HepG2 (cell line): ENCODE measurements around the gene KATNAL1. TPM values are rescaled to one million over a fixed set of nuclear protein-coding genes. Genes with fewer than 3 reads are reported as not detected.
A peak's percentile ranks its signal among the peaks of the same experiment; 100 is the strongest.

ENCODE experiments used
- AGO1 ChIP-seq: fragments of 200-400 bp; formaldehyde crosslinking; IDR thresholded peaks from 2 replicates; pipeline ENCODE4 v1.6.1; 2017; ENCODE audit warnings: mild to moderate bottlenecking, low read depth, low read length, moderate library complexity; ENCODE audit not compliant: poor library complexity, severe bottlenecking
- ASH2L ChIP-seq: fragments of 300-600, 200-600 bp; sonication (generic); IDR thresholded peaks from 2 replicates; pipeline ENCODE4 v1.7.0; 2017; ENCODE audit warnings: low read depth, mild to moderate bottlenecking, moderate library complexity, mixed read lengths, low read length; ENCODE audit not compliant: insufficient read length
- BRD4 ChIP-seq: sonication (generic); formaldehyde crosslinking; IDR thresholded peaks from 2 replicates; pipeline ENCODE4 v1.4.0; 2020; ENCODE audit warnings: missing genetic modification reagents
- CBX5 ChIP-seq: sonication (generic); formaldehyde crosslinking; IDR thresholded peaks from 2 replicates; pipeline ENCODE4 v1.4.0; 2020; ENCODE audit warnings: missing genetic modification reagents, borderline replicate concordance
- CREM ChIP-seq, 2 experiments: sonication (generic) in 1 of 2; formaldehyde crosslinking in 1 of 2; IDR thresholded peaks; 2 replicates each; pipeline versions ENCODE4 v1.4.0 to v1.6.1; 2016 to 2020; ENCODE audit warnings: antibody characterized with exemption in 1 of 2, mild to moderate bottlenecking in 1 of 2, missing genetic modification reagents in 1 of 2
- GATA4 ChIP-seq: sonication (generic); IDR thresholded peaks from 2 replicates; pipeline ENCODE4 v1.6.1; 2016; ENCODE audit warnings: antibody characterized with exemption, low read depth, borderline replicate concordance
- KLF15 ChIP-seq: sonication (generic); formaldehyde crosslinking; IDR thresholded peaks from 2 replicates; pipeline ENCODE4 v1.8.1; 2023; ENCODE audit warnings: borderline replicate concordance, mild to moderate bottlenecking, inconsistent platforms, missing genetic modification reagents, mixed read lengths
- MTA1 ChIP-seq: sonication (generic); formaldehyde crosslinking; IDR thresholded peaks from 2 replicates; pipeline ENCODE4 v1.4.0; 2020; ENCODE audit warnings: missing genetic modification reagents, mild to moderate bottlenecking, borderline replicate concordance
- POLR2G ChIP-seq: fragments of 200-400 bp; formaldehyde crosslinking; IDR thresholded peaks from 2 replicates; pipeline ENCODE4 v1.6.1; 2018; ENCODE audit warnings: mild to moderate bottlenecking, low read depth, low read length, moderate library complexity
- RAD21 ChIP-seq: fragments of 450-650 bp; formaldehyde crosslinking; IDR thresholded peaks from 2 replicates; pipeline ENCODE4 v1.5.0; 2020; ENCODE audit warnings: mild to moderate bottlenecking
- RBAK ChIP-seq: sonication (generic); formaldehyde crosslinking; IDR thresholded peaks from 2 replicates; pipeline ENCODE4 v1.5.1; 2020; ENCODE audit warnings: mild to moderate bottlenecking, missing genetic modification reagents
- SETDB1 ChIP-seq: sonication (generic); formaldehyde crosslinking; IDR thresholded peaks from 2 replicates; pipeline ENCODE4 v1.5.1; 2020; ENCODE audit warnings: missing genetic modification reagents, mild to moderate bottlenecking, borderline replicate concordance
- SNAPC2 ChIP-seq: sonication (generic); formaldehyde crosslinking; IDR thresholded peaks from 2 replicates; pipeline ENCODE4 v1.8.1; 2022; ENCODE audit warnings: mild to moderate bottlenecking, missing genetic modification reagents
- SYNCRIP ChIP-seq: fragments of 200-400 bp; formaldehyde crosslinking; IDR thresholded peaks from 2 replicates; pipeline ENCODE4 v1.6.1; 2018; ENCODE audit warnings: mild to moderate bottlenecking, low read depth, low read length; ENCODE audit not compliant: insufficient read depth
- XBP1 ChIP-seq: sonication (generic); formaldehyde crosslinking; IDR thresholded peaks from 2 replicates; pipeline ENCODE4 v1.5.0; 2020; ENCODE audit warnings: missing genetic modification reagents
- ZFY ChIP-seq: sonication (generic); formaldehyde crosslinking; IDR thresholded peaks from 2 replicates; pipeline ENCODE4 v1.4.0; 2020; ENCODE audit warnings: missing genetic modification reagents
- ZNF121 ChIP-seq: sonication (generic); formaldehyde crosslinking; IDR thresholded peaks from 2 replicates; pipeline ENCODE4 v1.5.0; 2020; ENCODE audit warnings: mild to moderate bottlenecking, missing genetic modification reagents
- ZNF256 ChIP-seq: sonication (generic); formaldehyde crosslinking; conservative IDR thresholded peaks from 2 replicates; pipeline ENCODE4 v1.4.0; 2020; ENCODE audit warnings: missing genetic modification reagents
- ZNF709 ChIP-seq: sonication (generic); formaldehyde crosslinking; IDR thresholded peaks from 2 replicates; pipeline ENCODE4 v1.5.0; 2020; ENCODE audit warnings: mild to moderate bottlenecking, missing genetic modification reagents
- ZNF761 ChIP-seq: sonication (generic); formaldehyde crosslinking; conservative IDR thresholded peaks from 2 replicates; pipeline ENCODE4 v1.4.0; 2020; ENCODE audit warnings: mild to moderate bottlenecking, missing genetic modification reagents
- ZNF792 ChIP-seq: IDR thresholded peaks from 2 replicates; pipeline ENCODE4 v1.6.1; 2016
- ZNF878 ChIP-seq: sonication (generic); formaldehyde crosslinking; IDR thresholded peaks from 2 replicates; pipeline ENCODE4 v1.8.1; 2023; ENCODE audit warnings: mild to moderate bottlenecking, missing genetic modification reagents, moderate library complexity
- ZSCAN31 ChIP-seq: sonication (generic); formaldehyde crosslinking; IDR thresholded peaks from 2 replicates; pipeline ENCODE4 v1.5.0; 2020; ENCODE audit warnings: low read depth, mild to moderate bottlenecking, missing genetic modification reagents
- ZXDC ChIP-seq: sonication (generic); formaldehyde crosslinking; IDR thresholded peaks from 2 replicates; pipeline ENCODE4 v1.5.0; 2020; ENCODE audit warnings: mild to moderate bottlenecking, missing genetic modification reagents
- polyA plus RNA-seq, 8 experiments: library from polyadenylated mRNA; depleted of rRNA in 3 of 8; stranded (reverse) in 7 of 8; unstranded in 1 of 8; fragments of >200 nt; fragmentation: Illumina TruSeq in 4 of 8; extraction: Trizol in 4 of 8; gene quantifications; 2 replicates each; pipeline versions ENCODE4 v1.2.1 to v1.2.3, GENCODE V29; 2011 to 2016; ENCODE audit warnings: low read depth in 4 of 8, missing spikeins in 1 of 8, mixed read lengths in 1 of 8; ENCODE audit not compliant: insufficient read depth in 1 of 8
- total RNA-seq, 5 experiments: library from RNA; depleted of rRNA; stranded (reverse); fragments of >200 nt; fragmentation: Illumina TruSeq; extraction: Trizol; gene quantifications; 2 replicates each; pipeline ENCODE4 v1.2.3, GENCODE V29; 2016; ENCODE audit warnings: low read depth in 1 of 5
- TF ChIP-seq, protein P1 (sequence below): IDR thresholded peaks from 2 replicates; pipeline ENCODE4 v1.6.1; 2018; ENCODE audit warnings: missing genetic modification reagents, mild to moderate bottlenecking, missing compliant biosample characterization
- TF ChIP-seq, protein P2 (sequence below): sonication (generic); formaldehyde crosslinking; IDR thresholded peaks from 2 replicates; pipeline ENCODE4 v1.8.0; 2022; ENCODE audit warnings: mild to moderate bottlenecking, missing genetic modification reagents, moderate library complexity

KATNAL1 gene
- total and polyA plus RNA-seq, 2 of the 13 experiments (the other 11 are each of a cell fraction or from before 2014, with no cell fraction given): 3.2 to 11.8 TPM

DNA sequence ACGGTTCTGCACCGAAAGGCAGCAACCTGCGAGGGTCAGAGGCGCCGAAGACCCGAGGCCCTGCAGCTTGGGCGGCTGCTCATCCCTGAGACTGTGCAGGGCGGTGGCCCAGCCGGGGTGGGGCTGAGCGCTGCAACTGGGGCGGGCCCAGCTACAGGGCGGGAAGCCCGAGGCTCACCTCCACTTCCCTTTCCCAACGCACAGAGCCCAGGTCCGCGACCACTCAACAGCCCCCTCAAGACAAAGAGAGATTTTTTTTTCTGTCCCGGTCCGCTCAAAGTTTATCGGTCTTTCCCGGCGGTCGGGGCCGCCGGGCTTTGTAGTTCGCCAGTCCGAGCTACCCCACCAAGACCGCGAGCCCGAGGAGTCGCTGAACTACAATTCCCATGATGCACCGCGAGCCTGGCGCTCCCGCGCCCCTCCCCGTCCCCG is 573 bp downstream of the KATNAL1 start (continued):
- TF ChIP-seq MTA1 (CRISPR knock-in tag) (no peak), BRD4 (CRISPR knock-in tag) (no peak; the same call in 1 of the 2 replicates), SYNCRIP (no peak), RAD21 (no peak), CBX5 (CRISPR knock-in tag) (no peak), ZSCAN31 (no peak), KLF15 (no peak), ZNF792 (peak; percentile 49; the same call in 1 of the 2 replicates), ZXDC (CRISPR knock-in tag) (peak; percentile 58; the same call in 1 of the 2 replicates), AGO1 (no peak), RBAK (CRISPR knock-in tag) (no peak), ZNF709 (CRISPR knock-in tag) (no peak; the same call in 1 of the 2 replicates), SETDB1 (CRISPR knock-in tag) (no peak), ZNF878 (CRISPR knock-in tag) (no peak), ZNF121 (no peak), CREM (IDR thresholded peaks at IDR 0.05) (peak; percentile 69), CREM (CRISPR knock-in tag; IDR thresholded peaks at IDR 0.05) (no peak), ZFY (CRISPR knock-in tag) (peak; percentile 77), XBP1 (CRISPR knock-in tag) (no peak), GATA4 (no peak), SNAPC2 (no peak), ZNF761 (CRISPR knock-in tag) (no peak), ZNF256 (CRISPR knock-in tag) (no peak), POLR2G (no peak), ASH2L (no peak)
- TF ChIP-seq, protein P1, sequence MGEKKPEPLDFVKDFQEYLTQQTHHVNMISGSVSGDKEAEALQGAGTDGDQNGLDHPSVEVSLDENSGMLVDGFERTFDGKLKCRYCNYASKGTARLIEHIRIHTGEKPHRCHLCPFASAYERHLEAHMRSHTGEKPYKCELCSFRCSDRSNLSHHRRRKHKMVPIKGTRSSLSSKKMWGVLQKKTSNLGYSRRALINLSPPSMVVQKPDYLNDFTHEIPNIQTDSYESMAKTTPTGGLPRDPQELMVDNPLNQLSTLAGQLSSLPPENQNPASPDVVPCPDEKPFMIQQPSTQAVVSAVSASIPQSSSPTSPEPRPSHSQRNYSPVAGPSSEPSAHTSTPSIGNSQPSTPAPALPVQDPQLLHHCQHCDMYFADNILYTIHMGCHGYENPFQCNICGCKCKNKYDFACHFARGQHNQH (CRISPR knock-in tag): 0 out of 2 replicates have a peak, but pooled peaks have one; percentile 12
- TF ChIP-seq, protein P2, sequence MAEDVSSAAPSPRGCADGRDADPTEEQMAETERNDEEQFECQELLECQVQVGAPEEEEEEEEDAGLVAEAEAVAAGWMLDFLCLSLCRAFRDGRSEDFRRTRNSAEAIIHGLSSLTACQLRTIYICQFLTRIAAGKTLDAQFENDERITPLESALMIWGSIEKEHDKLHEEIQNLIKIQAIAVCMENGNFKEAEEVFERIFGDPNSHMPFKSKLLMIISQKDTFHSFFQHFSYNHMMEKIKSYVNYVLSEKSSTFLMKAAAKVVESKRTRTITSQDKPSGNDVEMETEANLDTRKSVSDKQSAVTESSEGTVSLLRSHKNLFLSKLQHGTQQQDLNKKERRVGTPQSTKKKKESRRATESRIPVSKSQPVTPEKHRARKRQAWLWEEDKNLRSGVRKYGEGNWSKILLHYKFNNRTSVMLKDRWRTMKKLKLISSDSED (CRISPR knock-in tag): no peak
